Activated CD4-positive, CD25-positive, alpha-beta regulatory T cell (primary cell): Measurements from ENCODE around the gene OLFML3.
"Not testable (repeated sequence)": the region's sequence is repeated elsewhere in the genome, so short reads cannot be mapped to it uniquely, and the experiment has no call there.

Source experiments
- DNase-seq, 4 experiments: peaks; one replicate each; lab custom pipeline; 2025; lab: John Stamatoyannopoulos, UW

The OLFML3 gene

GRCh38 chr1:113978863-113979702, at the start of gene OLFML3:
Gene OLFML3, plus strand, starts transcription at chr1:113979474. Its CDS starts 43 bp downstream, at chr1:113979517.
- peak in 1 of 4 experiments; percentile 19 for DNase-seq

- DNase-seq: peak; percentile 28 to 53 (median 40)
Measured at GRCh38 chr1:113929750-113930498, 49.4 kb upstream of the OLFML3 start.

GRCh38 chr1:113930499-113931161, 48.6 kb upstream of the OLFML3 start:
- peak in 2 of 4 experiments; percentile 3 to 6 for DNase-seq

- DNase-seq: no peak
Measured at GRCh38 chr1:113931451-113931851, 47.8 kb upstream of the OLFML3 start.

GRCh38 chr1:113934006-113934405, 45.3 kb upstream of the OLFML3 start:
- DNase-seq: no peak

- no peak for DNase-seq
Measured at GRCh38 chr1:113934511-113935055, 44.7 kb upstream of the OLFML3 start.

GRCh38 chr1:113935176-113935575, 44.1 kb upstream of the OLFML3 start:
- no peak for DNase-seq

GRCh38 chr1:113935970-113936369, 43.3 kb upstream of the OLFML3 start:
- DNase-seq: no peak

GRCh38 chr1:113937146-113937545, 42.1 kb upstream of the OLFML3 start:
- DNase-seq: no peak

GRCh38 chr1:113938192-113938591, 41.1 kb upstream of the OLFML3 start:
- DNase-seq: no peak

GRCh38 chr1:113940365-113941244, 38.7 kb upstream of the OLFML3 start:
- DNase-seq: no peak

GRCh38 chr1:113941245-113941559, 38.1 kb upstream of the OLFML3 start:
- DNase-seq: no peak

GRCh38 chr1:113942527-113942926, 36.7 kb upstream of the OLFML3 start:
- no peak for DNase-seq

GRCh38 chr1:113943028-113943811, 36.1 kb upstream of the OLFML3 start:
- no peak for DNase-seq

GRCh38 chr1:113945329-113945728, 33.9 kb upstream of the OLFML3 start:
- DNase-seq: no peak

- DNase-seq: no peak
Measured at GRCh38 chr1:113946112-113946511, 33.2 kb upstream of the OLFML3 start.

- no peak for DNase-seq
Measured at GRCh38 chr1:113946678-113947387, 32.4 kb upstream of the OLFML3 start.

GRCh38 chr1:113947388-113948107, 31.7 kb upstream of the OLFML3 start:
- no peak for DNase-seq

- not testable (repeated sequence) for DNase-seq
Measured at GRCh38 chr1:113948151-113948550, 31.1 kb upstream of the OLFML3 start.
